Measurements from ENCODE around the gene PTBP2.
A peak's percentile ranks its signal among the peaks of the same experiment; 100 is the strongest.

The PTBP2 gene, protein sequence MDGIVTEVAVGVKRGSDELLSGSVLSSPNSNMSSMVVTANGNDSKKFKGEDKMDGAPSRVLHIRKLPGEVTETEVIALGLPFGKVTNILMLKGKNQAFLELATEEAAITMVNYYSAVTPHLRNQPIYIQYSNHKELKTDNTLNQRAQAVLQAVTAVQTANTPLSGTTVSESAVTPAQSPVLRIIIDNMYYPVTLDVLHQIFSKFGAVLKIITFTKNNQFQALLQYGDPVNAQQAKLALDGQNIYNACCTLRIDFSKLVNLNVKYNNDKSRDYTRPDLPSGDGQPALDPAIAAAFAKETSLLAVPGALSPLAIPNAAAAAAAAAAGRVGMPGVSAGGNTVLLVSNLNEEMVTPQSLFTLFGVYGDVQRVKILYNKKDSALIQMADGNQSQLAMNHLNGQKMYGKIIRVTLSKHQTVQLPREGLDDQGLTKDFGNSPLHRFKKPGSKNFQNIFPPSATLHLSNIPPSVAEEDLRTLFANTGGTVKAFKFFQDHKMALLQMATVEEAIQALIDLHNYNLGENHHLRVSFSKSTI

DNA sequence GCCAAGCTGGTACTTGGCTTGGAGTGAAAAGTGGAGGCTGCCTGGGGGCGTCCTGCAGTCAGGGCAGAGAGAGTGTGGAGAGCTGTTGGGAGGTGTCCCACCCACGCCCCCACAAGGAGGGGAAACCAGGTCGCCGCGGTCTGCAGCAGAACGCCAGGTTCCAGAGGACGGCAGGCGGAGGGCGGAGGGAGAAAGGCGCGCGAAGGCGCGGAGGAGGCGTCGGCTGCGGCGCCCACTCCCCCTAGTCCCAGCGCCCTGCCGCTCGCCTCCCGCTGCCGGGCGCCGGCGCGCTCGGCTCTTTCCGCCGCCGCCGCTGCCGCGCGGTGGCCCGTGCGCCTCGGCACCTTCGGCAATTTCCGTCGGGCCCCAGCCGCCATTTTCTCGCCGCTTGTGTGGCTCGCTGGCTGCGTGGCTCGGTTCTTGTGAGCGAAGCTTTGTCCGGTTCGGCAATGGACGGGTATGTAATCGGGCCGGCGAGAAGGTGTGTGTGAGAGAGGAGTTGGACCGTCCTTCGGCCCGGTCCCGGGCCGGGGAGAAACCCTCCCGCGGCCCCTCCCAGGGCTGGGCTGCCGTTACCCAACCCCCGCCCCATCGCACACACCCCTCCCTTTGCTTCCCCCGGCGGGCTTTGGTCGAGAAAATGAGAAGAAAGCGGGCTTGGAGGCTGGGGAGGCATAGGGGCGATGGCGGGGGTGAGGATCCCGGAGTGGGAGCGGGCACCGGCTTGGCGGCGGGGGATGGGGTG lies at the start of gene PTBP2:
Gene PTBP2 (plus strand): TSS at position 369 of the 745 bp plus-strand sequence. CDS start 81 bp downstream, at position 450.
- peak; percentile 85 to 89 for DNase-seq

- no peak for DNase-seq
Measured at GRCh38 chr1:96674915-96675314, 46.7 kb upstream of the PTBP2 start.

GRCh38 chr1:96682056-96682455 lies 39.5 kb upstream of the PTBP2 start:
- no peak for DNase-seq

GRCh38 chr1:96683931-96684330 lies 37.7 kb upstream of the PTBP2 start:
- no peak for DNase-seq

DNA sequence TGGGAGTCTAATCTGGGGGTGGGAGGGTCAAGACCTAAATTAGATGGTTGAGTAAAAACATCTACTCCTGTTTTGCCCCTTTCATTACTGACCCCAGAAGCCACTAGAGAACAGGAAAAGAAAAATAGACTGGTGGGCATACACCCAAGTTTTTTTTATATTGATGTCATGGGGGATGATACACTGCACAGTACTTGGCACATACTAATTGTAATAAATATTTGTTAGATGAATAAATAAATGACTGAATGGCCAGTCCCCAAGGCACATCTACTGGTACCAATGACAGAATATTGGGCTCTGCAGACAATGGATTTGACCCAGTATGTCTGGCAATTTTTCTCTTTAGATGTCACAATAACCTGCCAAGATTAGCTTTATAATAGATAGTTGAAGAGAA lies 36.8 kb upstream of the PTBP2 start:
- no peak for DNase-seq

DNA sequence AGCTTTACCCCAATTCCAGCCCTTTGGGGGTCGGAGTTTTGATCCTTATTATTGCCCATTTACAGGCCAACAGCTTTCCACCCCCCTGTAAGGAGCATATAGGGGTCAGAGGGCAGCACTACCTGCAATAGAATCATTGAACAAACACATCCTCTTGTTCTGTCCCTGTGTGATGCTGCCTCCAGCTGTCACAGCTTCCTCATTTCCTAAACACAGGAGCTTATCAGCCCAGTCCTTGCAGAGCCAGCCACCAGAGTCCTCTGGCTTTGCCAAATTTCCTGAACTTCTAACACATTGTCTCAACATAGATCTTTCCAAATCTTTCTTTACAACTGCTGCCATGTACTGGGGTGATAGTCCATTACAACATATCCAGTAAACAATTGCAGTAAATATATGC lies 32.8 kb upstream of the PTBP2 start:
- DNase-seq: no peak

GRCh38 chr1:96695954-96696353 lies 25.6 kb upstream of the PTBP2 start:
- DNase-seq: no peak

DNA sequence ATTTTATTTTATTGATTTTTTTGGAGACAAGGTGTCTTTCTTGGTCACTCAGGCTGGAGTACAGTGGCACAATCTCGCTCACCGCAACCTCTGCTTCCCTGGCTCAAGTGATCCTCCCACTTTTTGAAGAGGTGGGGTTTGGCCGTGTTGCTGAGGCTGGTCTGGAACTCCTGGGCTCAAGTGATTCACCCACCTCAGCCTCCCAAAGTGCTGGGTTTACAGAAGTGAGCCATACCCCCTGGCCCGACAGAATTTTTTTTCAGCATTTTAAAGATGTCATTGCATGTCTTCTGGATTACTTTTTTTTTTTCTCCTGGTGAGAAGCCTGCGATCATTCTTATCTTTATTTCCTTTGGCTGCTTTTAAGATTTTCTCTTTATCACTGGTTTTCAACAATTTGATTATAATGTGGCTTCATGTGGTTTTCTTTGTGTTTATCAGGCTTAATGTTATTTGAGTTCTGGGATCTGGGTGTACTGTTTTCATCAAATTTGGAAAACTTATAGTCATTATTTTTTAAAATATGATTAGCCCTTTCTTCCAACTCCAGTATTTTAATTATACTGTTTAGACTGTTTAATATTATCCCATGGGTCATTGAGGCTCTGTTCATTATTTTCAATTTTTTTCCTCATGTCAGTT lies 23.1 kb upstream of the PTBP2 start:
- DNase-seq: no peak

- DNase-seq: no peak
Measured at GRCh38 chr1:96703186-96703585, 18.4 kb upstream of the PTBP2 start.

GRCh38 chr1:96707023-96707422 lies 14.6 kb upstream of the PTBP2 start:
- no peak for DNase-seq

DNA sequence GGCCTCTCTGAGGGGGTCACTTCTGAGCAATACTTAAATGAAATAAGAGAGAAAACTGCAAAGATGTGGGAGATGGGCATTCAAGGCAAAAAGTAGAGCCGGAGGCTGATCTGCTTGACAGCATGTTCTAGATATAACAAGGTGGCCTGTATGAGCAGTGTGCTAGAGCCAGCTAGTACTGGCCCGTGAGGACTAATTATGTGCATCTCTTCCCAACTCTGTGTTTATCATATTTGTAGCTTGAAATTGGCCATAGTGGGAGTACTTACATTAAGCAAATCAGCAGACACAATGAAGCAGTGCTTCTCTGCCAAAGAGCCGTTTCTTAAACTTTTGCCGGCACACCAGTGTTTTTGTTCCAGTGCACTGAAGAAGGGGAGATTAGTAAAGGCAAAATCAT lies 13.1 kb upstream of the PTBP2 start:
- DNase-seq: no peak

- DNase-seq: no peak
Measured at GRCh38 chr1:96710708-96711477, 10.7 kb upstream of the PTBP2 start.

DNA sequence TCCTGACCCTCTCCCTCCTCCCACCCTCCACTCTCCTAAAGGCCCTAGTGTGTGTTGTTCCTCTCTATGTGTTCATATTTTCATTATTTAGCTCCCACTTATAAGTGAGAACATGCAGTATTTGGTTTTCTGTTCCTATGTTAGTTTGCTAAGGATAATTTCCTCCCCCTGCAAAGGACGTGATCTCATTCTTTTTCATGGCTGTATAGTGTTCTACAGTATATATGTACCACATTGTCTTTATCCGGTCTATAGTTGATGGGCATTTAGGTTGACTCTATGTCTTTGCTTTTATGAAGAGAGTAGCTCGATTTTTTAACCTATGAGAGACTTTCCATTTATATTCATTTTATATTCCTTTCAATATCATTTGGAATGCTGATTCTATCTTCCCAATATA lies 7.9 kb upstream of the PTBP2 start:
- no peak for DNase-seq

DNA sequence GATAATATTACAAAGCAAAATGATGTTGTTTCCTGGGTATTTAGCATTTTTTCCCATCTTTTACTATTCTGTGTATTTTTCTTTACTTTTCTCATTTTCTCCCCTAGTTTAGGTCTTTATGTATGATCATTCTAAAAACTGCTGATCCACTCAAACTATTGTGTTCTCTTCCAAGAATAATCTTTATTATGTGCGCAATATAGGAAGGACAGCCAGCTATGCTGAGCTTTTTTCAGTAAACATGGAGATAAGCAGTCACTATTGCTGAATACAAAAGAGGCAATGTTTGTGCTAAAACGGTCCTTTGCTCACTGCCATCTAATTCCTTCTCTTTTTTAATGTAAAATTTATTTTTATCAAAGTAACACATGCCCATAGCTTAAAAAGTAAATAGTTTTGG lies 6.7 kb upstream of the PTBP2 start:
- DNase-seq: no peak

GRCh38 chr1:96715482-96715881 lies 6.1 kb upstream of the PTBP2 start:
- DNase-seq: no peak

- no peak for DNase-seq
Measured at GRCh38 chr1:96721053-96721415, 550 bp upstream of the PTBP2 start.

DNA sequence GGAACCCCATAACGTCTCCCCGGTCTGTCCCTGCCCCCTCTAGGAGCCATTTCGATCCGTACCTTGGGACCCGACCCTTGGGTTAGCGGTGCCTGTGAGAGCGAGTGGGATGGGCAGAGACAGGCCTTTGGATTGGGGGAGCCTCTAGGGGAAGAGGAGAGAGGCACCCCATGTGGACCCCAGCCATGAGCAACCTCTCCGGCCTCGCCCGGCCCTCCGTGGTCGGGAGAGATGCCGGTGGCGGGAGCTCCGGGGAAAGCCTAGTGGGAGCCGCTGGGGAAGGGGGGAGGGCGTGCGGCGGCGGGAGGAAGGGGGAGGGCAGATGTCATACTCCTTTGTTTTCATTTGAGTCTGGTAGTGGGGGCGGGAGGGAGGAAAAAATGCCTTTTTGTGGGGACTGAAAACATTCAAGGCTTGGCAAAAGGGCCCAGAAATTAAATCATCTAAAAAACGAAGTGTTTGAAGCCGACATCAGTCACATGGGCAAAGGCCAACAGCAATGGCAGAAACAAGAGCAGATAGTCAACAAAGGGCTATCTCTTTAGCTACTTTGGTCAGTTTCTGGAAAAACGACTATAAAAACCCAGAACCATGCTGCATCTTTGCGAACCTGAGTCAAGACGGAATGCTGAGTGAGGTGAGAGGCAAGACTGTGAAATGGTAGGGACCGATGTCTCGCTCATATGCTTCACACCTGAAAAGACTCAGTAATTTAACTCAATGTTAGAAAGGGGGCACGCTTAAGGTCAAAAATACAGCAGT lies 758 bp downstream of the PTBP2 start:
- DNase-seq: no peak

- DNase-seq: no peak
Measured at GRCh38 chr1:96722958-96723357, 1.4 kb downstream of the PTBP2 start.

- DNase-seq: no peak
Measured at GRCh38 chr1:96723377-96723776, 1.8 kb downstream of the PTBP2 start.

DNA sequence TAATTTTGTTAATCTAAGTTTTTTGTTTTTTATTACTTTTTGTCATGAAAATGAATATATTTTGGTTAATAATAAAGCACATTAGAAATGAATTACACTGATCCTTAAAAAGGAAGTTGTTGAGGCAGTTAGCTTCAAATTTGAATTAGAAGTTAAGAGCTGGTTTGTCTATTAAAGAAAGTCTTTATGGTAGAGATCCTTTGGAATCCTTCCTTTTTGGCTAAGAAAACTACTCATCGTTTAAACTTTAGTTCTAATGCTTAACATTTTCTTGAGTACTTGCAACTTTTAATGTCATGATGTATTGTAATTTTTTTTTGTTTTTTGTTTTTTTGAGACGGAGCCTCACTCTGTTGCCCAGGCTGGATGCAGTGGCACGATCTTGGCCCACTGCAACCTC lies 2.4 kb downstream of the PTBP2 start:
- no peak for DNase-seq

DNA sequence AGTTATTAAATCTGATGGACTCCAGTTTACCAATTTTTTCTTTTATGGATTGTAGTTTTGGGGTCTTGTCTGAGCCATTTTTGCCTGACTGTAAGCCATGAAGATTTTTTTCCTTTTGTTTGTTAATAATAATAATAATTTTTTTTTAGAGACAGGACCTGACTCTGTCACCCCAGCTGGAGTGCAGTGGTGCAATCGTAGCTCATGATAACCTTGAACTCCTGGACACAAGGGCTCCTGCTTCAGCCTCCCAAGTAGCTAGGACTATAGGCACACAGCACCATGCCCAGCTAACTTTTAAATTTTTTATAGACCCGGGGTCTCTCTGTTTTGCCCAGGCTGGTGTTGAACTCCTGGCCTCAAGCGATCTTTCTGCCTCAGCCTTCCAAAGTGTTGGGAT lies 6.3 kb downstream of the PTBP2 start:
- DNase-seq: no peak

Measured in activated T-cell treated with anti-CD3 and anti-CD28 coated beads, Interleukin-2, amount 50 U/mL, for 48 hours (primary cell).